HG03521 (cell line): ENCODE measurements around the gene DHRS11.
A peak's percentile ranks its signal among the peaks of the same experiment; 100 is the strongest.

Experiments used
- ATAC-seq: cut with Tn5 transposase; IDR thresholded peaks from one replicate; pipeline ENCODE4 v1.9.1; 2021; ENCODE audit warnings: mild to moderate bottlenecking, moderate library complexity; ENCODE audit not compliant: unreplicated experiment

Gene DHRS11, protein sequence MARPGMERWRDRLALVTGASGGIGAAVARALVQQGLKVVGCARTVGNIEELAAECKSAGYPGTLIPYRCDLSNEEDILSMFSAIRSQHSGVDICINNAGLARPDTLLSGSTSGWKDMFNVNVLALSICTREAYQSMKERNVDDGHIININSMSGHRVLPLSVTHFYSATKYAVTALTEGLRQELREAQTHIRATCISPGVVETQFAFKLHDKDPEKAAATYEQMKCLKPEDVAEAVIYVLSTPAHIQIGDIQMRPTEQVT

DNA sequence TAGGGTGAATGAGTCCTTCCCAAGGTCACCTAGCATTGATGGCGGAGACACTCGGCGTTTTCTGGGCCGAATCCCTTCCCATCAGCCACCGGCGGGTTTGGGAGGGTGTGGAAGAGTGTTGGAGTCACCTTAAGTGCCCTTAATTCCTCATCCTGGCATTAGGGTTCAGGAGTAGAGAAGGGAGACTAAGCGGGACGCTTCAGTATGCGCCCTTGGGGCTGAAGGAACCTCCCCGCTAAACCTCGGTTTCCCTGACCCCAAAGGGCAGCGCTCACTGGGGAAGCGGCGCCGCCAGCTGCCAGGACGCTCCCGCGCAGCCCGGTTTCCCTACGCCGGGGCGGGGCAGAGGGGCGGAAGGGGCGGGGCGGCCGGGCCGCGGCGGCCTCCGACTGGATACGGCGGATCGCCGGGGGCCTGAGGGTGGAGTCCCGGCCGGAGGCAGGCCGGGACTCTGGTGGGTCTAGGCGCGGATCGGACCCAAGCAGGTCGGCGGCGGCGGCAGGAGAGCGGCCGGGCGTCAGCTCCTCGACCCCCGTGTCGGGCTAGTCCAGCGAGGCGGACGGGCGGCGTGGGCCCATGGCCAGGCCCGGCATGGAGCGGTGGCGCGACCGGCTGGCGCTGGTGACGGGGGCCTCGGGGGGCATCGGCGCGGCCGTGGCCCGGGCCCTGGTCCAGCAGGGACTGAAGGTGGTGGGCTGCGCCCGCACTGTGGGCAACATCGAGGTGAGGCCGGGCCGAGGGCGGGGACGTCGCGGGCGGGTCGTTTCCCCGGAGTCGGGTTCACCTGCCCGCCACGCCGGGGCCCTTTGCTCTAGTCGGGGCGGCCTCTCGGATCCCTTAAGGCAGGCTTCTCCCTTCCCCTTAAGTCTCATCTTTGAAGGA lies at the start of gene DHRS11:
TSS of gene DHRS11 (plus strand) at position 446 of the 882 bp plus-strand sequence. CDS start at position 577, 131 bp downstream.
- no peak for ATAC-seq

DNA sequence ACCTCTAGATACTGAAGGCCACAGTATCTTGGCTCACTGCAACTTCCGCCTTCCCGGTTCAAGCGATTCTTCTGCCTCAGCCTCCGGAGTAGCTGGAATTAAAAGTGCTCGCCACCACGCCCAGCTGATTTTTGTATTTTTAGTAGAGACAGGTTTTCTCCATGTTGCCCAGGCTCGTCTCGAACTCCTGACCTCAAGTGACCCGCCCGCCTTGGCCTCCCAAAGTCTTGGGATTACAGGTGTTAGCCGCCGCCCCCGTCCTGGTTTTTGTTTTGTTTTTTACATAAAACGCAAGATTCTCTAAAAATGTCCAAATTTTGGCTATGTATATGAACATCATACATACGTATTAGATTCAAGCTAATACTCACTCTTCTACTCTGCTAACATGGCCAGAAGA lies 48.9 kb upstream of the DHRS11 start:
- ATAC-seq, result no peak

DNA sequence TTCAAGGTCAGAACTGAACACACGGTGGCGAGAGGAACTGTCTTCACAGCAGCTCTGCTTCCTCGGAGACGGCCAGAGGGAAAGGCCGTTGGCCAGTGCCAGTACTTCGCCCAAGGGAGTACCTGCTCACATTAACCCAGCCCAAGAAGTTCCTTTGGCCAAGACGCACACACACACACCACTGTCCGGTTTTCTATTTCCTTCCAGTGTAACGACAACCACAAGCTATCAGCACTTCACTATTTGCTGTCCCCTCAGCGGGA lies 47.7 kb upstream of the DHRS11 start:
- no peak for ATAC-seq

DNA sequence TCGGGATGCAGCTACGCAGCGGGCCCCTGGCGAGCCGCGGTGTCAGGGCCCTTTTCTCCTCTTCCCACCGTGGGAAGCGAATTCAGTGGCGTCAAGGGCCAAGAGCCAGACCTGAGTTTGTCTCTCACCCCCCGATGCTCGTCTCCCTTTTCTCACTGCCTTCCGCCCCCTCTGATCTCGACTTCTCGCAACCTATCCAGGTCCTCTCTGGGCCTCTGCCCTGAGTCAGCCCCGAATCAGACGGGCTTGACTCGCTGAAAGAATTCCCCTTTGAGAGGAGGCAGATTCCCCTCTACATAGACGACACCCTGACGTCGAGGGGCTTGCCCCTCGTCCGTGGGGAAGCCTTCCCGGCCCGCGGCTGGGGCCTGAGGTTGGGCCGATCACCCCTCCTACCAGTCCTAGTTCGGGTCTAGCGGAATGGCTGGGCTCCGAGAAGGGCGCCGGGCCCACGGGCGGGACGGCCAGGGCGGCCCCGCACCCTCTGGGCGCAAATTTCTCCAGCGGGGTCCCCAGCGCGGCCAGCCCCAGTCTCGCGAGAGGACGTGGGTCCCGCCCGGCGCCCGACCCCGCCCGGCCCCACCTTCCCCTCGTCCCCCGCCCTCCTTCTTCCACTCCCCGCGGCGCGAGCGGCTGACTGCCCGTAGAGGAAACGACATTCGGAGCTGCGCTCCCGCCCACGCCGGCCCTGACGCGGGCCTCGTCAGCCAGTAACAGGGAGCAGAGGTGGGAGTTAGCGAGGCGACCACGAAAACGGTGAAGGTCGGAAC lies 47.2 kb upstream of the DHRS11 start, which contains the start of gene GGNBP2:
TSS of gene GGNBP2 (plus strand) at position 613 of the 770 bp plus-strand sequence. CDS start 806 bp downstream, outside the sequence.
- ATAC-seq, result peak; percentile 45

DNA sequence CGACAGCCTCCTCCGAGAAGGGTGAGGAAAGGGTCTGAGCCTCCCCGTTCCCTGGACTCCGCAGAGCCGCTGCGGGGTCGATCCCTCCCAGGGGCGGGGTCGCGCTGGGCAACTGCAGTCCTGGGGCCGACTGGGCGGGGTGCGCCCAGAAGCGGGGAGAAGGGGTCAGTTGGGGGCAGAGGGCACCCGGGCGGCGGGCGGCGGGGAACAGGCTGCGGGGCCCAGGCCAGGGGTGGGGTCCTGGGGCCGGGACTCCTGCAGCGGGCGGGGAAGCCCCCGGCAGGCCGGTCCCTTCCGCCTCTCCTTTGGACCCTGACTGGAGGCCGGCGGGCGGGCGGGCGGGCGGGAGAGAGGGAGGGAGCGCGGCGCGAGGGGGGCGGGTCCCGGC lies 46.6 kb upstream of the DHRS11 start:
- ATAC-seq, result peak; percentile 35

DNA sequence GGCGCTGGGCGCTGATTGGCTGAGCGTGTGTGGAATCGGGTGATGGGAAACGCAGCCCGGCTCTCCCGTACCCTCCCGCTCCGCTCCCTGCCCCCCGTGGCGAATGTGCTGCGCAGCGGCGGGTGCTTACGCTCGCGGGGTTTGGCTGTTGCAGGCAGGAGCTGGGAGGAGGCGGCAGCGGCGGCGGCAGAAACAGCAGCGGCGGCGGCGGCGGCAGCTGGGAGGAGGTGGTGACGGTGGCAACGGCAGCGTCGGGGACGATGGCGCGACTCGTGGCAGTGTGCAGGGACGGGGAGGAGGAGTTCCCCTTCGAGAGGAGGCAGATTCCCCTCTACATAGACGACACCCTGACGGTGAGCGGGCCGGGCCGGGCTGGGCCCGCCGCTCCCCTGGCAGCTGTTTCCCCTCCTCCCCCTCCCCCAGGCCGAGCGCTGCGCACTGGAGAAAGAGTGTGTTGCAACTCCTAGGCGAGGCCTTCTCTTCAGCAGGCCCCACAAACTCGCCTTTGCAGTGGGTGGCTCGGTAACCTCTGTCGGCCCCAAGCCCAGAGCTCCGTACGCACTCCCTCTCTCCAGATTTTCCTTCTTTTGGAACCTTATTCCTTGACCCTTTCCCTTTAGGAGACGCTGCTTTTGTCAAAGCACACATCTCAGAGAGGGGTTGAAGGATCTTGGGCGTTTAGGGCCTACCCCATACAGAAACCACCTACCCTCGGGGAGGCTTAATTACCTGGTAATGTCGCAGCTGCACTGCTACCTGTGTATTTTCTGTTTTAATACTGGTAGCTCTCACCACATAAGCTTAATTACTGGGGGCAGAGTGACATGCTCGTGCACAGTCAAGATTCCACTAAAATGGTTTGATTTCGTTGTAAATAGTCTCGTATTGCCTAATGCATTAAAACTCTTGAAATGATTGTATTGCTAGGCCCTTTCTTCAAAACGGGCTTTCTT lies 45.9 kb upstream of the DHRS11 start:
- peak; percentile 73 for ATAC-seq

DNA sequence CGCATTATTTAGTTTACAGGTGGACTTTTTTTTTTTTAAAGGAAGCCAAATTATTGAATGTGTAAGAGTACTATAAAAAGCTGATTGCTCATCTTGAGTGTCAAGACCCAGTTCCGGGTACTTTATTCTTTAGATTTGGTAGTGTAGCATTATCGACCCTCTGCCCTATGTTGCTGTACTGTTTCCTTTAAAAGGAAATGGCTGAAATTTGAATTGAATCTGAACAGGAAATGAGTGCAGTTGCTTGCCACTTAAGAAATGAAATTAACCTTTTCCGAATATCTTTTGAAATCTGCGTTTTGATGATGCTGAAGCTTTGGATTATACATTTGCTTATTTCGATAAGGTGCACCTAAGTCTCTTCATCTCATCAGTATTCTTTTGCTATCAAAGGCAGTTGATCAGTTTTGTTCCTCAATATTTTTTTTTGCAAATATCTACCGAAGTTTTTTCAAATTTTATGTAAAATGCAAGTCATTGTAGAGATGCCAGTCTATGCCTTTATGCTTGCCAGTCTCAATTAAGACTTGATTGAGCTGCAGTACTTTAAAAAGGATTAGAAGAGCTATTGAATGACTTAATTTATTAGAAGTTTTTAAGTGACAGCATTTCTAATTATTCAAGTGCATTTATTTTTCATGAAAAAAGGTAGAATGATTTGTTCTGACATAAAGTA lies 45.1 kb upstream of the DHRS11 start:
- ATAC-seq, result no peak

DNA sequence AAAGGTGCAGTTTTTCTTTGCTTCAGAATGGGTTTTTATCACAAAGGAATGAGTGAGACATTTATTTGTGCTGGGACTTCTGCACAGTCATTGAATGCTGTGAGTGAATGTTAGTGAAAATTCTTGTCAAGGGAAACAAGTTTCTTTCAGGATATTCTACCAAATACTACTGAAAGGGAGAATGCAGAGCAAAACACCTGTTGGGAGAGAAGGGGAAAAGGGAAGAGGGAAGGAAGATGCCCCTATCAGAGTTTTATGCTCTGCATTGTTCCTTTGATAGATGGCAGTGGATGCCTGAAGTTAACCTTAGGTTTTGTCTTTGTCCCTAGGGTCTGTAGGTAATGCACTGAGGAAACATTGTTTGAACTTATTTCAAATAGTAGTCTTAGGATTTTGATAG lies 43.9 kb upstream of the DHRS11 start:
- no peak for ATAC-seq

DNA sequence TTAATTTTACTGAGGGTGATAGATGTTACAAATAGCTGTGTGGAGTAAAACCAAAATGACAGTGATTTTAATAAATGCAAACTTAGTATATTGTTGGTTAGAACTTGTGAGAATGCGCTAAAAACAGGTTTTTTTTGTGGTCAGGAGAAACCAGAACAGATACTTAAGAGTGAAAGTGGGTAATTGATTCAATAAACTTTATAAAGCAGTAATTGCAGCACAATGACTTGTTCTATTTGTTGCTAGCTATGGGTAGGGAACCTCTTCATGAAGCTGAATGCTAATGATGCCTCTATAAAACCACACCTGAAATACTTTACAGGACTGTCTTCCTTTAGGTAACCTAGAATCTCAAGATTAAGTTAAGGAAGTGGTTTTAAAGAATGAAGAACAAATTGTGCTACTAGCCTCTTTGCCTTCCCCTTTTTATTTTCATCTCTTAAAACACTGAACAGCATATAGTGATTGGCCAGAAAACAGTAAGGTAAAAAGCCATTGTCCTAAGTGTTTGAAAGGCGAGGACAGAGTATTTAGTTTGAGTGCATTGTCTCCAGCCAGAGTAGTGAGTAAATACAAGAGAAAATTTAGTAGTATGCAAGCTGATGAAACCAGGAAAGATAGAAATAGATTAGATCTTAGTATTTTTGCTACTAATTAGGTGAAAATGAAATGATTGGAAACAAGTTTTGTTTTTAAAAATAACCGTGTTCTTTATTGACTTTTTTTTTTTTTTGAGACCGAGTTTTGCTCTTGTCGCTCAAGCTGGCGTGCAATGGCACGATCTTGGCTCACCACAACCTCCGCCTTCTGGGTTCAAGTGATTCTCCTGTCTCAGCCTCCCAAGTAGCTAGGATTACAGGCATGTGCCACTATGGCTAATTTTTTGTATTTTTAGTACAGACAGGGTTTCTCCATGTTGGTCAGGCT lies 40.9 kb upstream of the DHRS11 start:
- no peak for ATAC-seq

DNA sequence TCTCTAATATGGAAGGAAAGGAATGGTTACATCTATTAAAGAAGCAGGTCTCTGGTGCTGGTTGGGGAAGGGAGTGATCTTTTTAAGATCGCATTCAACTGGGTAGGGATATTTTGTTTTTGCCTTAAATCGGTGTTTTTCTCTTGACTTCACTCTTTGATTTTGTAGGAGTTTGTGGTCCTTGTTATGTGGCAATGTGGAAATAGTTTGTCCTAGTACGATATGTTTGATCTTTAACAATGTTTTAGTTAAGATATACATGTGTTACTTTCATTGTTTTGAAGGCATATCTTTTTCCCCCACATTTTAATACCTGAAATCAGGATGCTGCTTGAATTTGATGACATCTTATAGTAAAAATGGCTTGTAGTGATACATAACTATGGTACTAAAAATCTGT lies 38.2 kb upstream of the DHRS11 start:
- ATAC-seq, result no peak

DNA sequence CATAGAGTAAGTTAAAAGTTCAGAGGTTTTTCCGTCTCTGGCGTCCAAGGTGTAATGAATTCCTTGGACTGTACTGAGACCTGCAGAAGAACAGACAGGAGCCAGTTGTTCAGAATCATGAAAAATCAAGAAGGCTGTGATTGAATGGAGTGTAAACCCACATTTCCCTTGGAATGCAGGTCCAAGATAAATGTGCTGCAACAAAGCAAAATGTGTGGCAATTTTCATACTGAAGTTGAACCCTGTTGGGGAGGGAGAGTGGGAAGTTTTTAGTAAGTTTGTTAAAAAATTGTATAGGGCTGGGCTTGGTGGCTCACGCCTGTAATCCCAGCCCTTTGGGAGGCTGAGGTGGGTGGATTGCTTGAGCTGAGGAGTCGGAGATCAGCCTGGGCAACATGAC lies 25.6 kb upstream of the DHRS11 start:
- ATAC-seq, result no peak

DNA sequence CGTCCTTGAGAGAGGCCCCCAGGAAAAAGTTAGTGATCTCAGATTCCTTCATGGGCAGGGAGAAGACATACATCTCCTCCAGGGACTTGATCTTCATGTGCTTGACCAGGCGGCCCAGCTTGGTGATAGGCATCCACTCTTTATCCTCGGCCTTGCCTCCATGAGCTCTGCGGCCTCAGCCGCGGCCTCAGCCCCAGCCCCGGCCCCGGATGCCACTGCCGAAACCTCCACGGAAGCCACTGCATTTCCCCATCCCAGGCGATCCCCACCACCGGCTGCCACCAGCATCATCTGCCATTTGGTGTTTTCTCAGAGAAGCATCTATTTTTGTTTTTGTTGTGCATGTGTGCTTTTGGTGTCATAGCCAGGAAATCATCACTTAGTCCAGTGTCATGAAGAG lies 16.7 kb upstream of the DHRS11 start:
- ATAC-seq, result no peak

DNA sequence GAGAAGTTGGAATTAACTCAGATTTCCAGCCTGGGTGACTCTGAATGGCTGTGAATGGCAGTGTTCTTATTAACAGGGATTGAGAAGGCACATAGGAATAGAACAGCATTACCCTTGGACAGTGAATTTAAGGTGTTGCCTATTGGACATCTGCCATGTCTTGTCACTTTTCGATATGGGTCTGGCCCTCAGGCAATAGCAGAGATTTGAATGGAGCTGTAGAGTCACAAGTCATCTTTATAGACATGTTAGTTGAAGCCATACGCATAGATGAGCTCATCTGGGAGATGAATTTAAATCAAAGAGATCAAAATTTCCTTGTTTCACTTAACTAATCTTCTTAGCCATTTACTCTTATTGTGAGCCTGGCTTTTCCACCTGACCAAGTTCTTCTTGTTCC lies 14.9 kb upstream of the DHRS11 start:
- ATAC-seq, result no peak

DNA sequence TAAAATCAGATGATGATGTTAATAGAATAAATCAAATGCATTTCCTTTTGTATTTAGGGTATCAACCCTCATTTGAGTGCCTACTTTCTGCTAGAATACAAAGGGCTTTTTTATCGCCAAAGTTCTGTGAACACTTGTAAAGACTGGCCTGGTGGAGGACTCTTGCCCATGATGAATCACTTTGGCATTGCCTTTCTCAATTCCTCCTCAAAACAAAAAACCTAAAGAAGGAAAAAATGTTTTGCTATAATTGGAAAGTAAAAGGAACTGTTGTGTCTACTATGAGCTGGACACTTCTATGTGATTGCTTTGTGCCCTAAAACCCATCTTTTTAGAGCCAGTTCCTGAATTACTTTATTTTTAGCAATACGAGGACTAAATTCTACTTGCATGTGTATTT lies 13.0 kb upstream of the DHRS11 start:
- ATAC-seq, result no peak

DNA sequence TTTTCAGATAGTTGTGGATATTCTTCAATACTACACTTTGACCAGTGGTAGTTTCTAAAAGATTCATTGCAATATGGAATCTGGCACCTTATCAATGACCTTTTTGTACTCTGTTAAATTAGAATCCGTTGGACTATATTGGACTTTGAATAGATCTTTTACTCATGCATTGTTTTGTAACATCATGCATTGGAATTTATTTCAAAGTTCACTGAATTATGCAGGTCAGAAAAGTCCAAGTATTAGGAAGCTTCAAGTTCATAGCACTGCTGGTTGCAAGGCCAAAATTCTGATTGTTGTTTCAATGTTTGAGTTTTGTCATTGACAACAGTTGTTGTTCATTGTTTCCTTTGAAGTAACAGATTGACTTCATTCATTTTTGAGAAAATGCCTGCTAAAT lies 7.9 kb upstream of the DHRS11 start:
- ATAC-seq, result no peak

DNA sequence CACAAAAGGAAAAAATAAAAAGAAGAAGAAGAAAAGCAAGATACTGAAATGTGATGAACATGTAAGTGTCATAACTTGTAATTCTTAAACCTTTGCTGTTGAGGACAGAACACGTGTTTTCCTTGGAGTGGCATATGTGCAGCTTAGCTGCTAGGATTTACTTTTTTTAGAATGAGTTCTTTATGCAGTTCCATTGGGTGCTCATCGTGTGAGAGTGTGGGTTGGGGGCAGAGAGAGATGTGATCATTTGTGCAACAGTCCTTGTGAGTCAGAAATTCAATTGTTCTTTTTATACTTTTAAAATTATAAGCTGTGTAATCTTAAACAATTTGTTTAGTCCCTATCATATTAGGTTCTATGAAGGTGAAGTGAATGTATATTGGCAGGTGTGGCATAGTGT lies 5.5 kb upstream of the DHRS11 start:
- no peak for ATAC-seq

DNA sequence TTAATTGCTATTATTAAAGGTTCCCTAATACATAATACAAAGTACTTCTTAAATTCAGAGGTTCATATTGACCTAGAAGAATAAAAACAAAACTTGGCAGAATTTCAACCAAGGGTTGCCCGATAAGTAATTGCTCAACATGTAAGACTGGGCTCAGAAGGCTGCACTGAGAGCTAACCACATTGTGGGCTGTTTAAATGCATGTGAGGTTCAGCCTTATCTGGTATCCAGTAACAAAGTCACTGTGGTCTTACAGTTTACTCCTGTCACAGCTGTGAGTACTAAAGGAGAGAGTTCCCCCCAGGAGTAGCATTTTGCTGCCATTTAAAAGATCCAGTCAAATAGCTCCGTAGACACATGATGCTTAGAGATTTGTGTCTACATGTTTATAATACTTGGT lies 1.6 kb upstream of the DHRS11 start:
- no peak for ATAC-seq

DNA sequence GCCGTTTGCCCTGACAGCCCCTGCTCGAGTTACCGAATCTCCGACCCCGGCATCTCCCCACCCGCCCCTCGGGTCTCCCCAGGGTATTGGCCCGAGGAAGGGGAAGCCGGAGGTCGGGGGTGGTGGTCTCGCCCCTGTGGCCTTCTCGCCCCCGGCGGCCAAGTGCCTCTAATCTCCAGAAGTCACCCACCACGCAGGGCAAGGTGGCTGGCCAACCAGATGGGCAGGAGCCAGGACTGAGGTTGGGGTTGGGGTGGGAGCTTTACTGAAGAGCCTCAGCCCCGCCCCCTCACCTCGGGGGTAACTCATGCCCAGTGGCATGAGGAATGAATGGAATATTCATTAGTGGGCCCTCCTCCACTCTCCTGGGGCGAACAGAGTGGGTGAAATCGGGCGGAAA lies 637 bp downstream of the DHRS11 start:
- no peak for ATAC-seq

DNA sequence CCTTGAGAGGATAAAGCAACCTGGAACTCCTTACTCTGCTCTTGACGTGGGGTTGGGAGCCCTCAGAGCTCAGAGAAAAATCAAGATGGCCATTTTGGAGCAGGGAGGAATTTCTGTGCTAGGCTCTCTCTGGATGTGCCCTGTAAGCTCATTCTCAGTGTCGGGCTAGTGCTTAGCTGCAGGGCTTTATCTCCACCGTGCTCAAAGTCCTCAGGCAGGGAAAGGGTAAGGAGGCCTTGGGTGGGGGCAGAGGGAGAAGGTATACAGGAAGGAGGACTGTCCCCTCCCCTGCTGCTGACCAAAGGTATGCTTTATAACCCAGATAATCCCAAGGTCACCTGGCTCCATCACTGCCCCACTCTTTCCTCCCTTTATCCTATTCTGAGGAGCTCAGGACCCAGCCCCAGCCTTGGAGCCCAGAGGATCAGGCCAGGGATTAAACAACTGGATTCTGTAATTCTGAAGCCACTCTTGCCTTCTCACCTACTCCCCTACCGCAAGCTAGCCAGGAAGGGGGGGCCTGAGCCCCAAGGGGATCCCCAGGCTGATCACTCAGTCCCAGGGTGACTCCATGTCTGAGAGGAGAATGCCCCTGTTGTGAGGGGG lies 1.1 kb downstream of the DHRS11 start:
- ATAC-seq, result no peak
